HepG2 (cell line): ENCODE data around the gene UCK2. TPM values are rescaled to one million over a fixed set of nuclear protein-coding genes. Genes with fewer than 3 reads are reported as not detected.

Source experiments
- ATAC-seq: fragments of 200-7000 bp; cut with Tn5 transposase; 3 replicates; pipeline ENCODE4 v1.9.1; 2020; ENCODE audit warnings: mild to moderate bottlenecking, moderate library complexity
- BruUV-seq: library from RNA; stranded (reverse); fragments of 400-500 nt; replicated peaks from 2 replicates; lab custom pipeline; 2021; lab: Mats Ljungman, UMichigan
- CTCF ChIA-PET: fragments of 300-600 bp; formaldehyde crosslinking; extraction: SDS; loops from one replicate; lab custom pipeline; 2021; ENCODE audit warnings: low total read pairs, inconsistent platforms, low intra/inter-chr PET ratio; lab: Yijun Ruan, JAX
- POLR2A ChIA-PET: fragments of 350-600 bp; sonication (Branson Sonifier 250); formaldehyde crosslinking; loops from one replicate; lab custom pipeline; 2020; ENCODE audit warnings: antibody characterized with exemption, inconsistent platforms; lab: Yijun Ruan, JAX
- DNase-seq: peaks from one replicate; pipeline ENCODE4 v3.0.0-alpha.2; 2015; ENCODE audit warnings: low spot score
- FAIRE-seq: peaks from 3 replicates; lab custom pipeline; 2011; peaks lifted over from hg19 to GRCh38; lab: Jason Lieb, UNC
- H2AFZ ChIP-seq: one replicate; pipeline ENCODE4 v1.6.1; 2011; ENCODE audit warnings: low read length, inconsistent platforms
- H3K27ac ChIP-seq: fragments of 300-600 bp; 3 replicates; pipeline ENCODE4 v1.8.0; 2011; ENCODE audit warnings: mixed run types, mild to moderate bottlenecking, mixed read lengths, low read length, inconsistent platforms; ENCODE audit not compliant: insufficient read depth; ENCODE audit errors: extremely low read length
- H3K27me3 ChIP-seq, 2 experiments: fragments of 200-600 bp in 1 of 2; 2 replicates in 1 of 2; 3 replicates in 1 of 2; pipeline versions ENCODE4 v1.6.0 to v1.8.0; 2011; ENCODE audit warnings: low read length in 2 of 2, mild to moderate bottlenecking in 2 of 2, moderate library complexity in 2 of 2, inconsistent platforms in 1 of 2; ENCODE audit not compliant: insufficient read depth in 2 of 2, control insufficient read depth in 1 of 2
- H3K36me3 ChIP-seq, 2 experiments: fragments of 200-600 bp in 1 of 2; replicated peaks in 1 of 2; 2 replicates in 1 of 2; 3 replicates in 1 of 2; pipeline versions ENCODE4 v1.5.1 to v1.8.0; 2011; ENCODE audit warnings: low read length in 2 of 2, inconsistent platforms in 1 of 2; ENCODE audit not compliant: insufficient read depth in 2 of 2, control insufficient read depth in 1 of 2
- H3K4me1 ChIP-seq: 2 replicates; pipeline ENCODE4 v1.5.1; 2012; ENCODE audit warnings: low read length, inconsistent platforms; ENCODE audit not compliant: insufficient read depth
- H3K4me2 ChIP-seq: 2 replicates; pipeline ENCODE4 v1.6.0; 2011; ENCODE audit warnings: low read depth, low read length, inconsistent platforms
- H3K4me3 ChIP-seq, 3 experiments: fragments of 200-600 bp in 1 of 3; sonication (generic), shearing (Covaris generic) in 1 of 3; replicated peaks in 1 of 3; 2 replicates each; pipeline ENCODE4 v1.5.1; 2011 to 2016; ENCODE audit warnings: low read length in 3 of 3, inconsistent platforms in 2 of 3, low read depth in 2 of 3, mild to moderate bottlenecking in 2 of 3, control low read depth in 1 of 3, mixed read lengths in 1 of 3; ENCODE audit not compliant: insufficient read depth in 1 of 3
- H3K79me2 ChIP-seq: one replicate; pipeline ENCODE4 v1.6.1; 2011; ENCODE audit warnings: low read length, inconsistent platforms; ENCODE audit not compliant: insufficient read depth
- H3K9ac ChIP-seq: 2 replicates; pipeline ENCODE4 v1.6.0; 2011; ENCODE audit warnings: mild to moderate bottlenecking, low read depth, low read length, inconsistent platforms; ENCODE audit not compliant: insufficient read depth
- H3K9me3 ChIP-seq: 2 replicates; pipeline ENCODE4 v1.5.1; 2012; ENCODE audit warnings: mild to moderate bottlenecking, low read length
- H4K20me1 ChIP-seq: 2 replicates; pipeline ENCODE4 v1.6.0; 2011; ENCODE audit warnings: inconsistent platforms, mild to moderate bottlenecking, low read length, moderate library complexity; ENCODE audit not compliant: insufficient read depth
- BCL6 ChIP-seq: IDR thresholded peaks from 2 replicates; pipeline ENCODE4 v1.6.1; 2016; ENCODE audit warnings: missing genetic modification reagents, missing compliant biosample characterization
- CREM ChIP-seq, 2 experiments: sonication (generic) in 1 of 2; formaldehyde crosslinking in 1 of 2; IDR thresholded peaks; 2 replicates each; pipeline versions ENCODE4 v1.4.0 to v1.6.1; 2016 to 2020; ENCODE audit warnings: antibody characterized with exemption in 1 of 2, mild to moderate bottlenecking in 1 of 2, missing genetic modification reagents in 1 of 2
- ERF ChIP-seq: IDR thresholded peaks from 2 replicates; pipeline ENCODE4 v1.6.1; 2018; ENCODE audit warnings: missing biosample characterization, missing genetic modification reagents
- MLLT10 ChIP-seq: sonication (generic); formaldehyde crosslinking; IDR thresholded peaks from 2 replicates; pipeline ENCODE4 v1.4.0; 2020; ENCODE audit warnings: missing genetic modification reagents
- ZBTB7A ChIP-seq: sonication (generic); formaldehyde crosslinking; IDR thresholded peaks from 2 replicates; pipeline ENCODE4 v1.8.0; 2022; ENCODE audit warnings: mild to moderate bottlenecking, missing genetic modification reagents
- ZNF629 ChIP-seq: sonication (generic); formaldehyde crosslinking; conservative IDR thresholded peaks from 2 replicates; pipeline ENCODE4 v1.5.0; 2020; ENCODE audit warnings: missing genetic modification reagents
- ZNF672 ChIP-seq: sonication (generic); formaldehyde crosslinking; IDR thresholded peaks from 2 replicates; pipeline ENCODE4 v1.8.1; 2022; ENCODE audit warnings: missing genetic modification reagents
- WGBS: methylation state at CpG from one replicate; pipeline ENCODE4 v1.1.6; 2017; ENCODE audit warnings: low lambda C conversion rate; 5-methylcytosine and 5-hydroxymethylcytosine counted together
- in situ Hi-C: cut with HindIII; loops from 2 replicates; pipeline ENCODE4 v1.10.0; 2017; ENCODE audit warnings: low pct_unique_long_range_greater_than_20kb; ENCODE audit not compliant: extremely low pct_ligation_motif_present
- intact Hi-C: fragments of 100-400 bp; cut with micrococcal nuclease; formaldehyde crosslinking; loops from one replicate; pipeline ENCODE4 v1.10.0; 2022; ENCODE audit not compliant: unreplicated experiment
- polyA plus RNA-seq, 8 experiments: library from polyadenylated mRNA; depleted of rRNA in 3 of 8; stranded (reverse) in 7 of 8; unstranded in 1 of 8; fragments of >200 nt; fragmentation: Illumina TruSeq in 4 of 8; extraction: Trizol in 4 of 8; gene quantifications; 2 replicates each; pipeline versions ENCODE4 v1.2.1 to v1.2.3, GENCODE V29; 2011 to 2016; ENCODE audit warnings: low read depth in 4 of 8, missing spikeins in 1 of 8, mixed read lengths in 1 of 8; ENCODE audit not compliant: insufficient read depth in 1 of 8
- total RNA-seq, 5 experiments: library from RNA; depleted of rRNA; stranded (reverse); fragments of >200 nt; fragmentation: Illumina TruSeq; extraction: Trizol; gene quantifications; 2 replicates each; pipeline ENCODE4 v1.2.3, GENCODE V29; 2016; ENCODE audit warnings: low read depth in 1 of 5
- TF ChIP-seq, protein P1 (sequence below): sonication (generic); formaldehyde crosslinking; IDR thresholded peaks from 2 replicates; pipeline ENCODE4 v1.8.1; 2022; ENCODE audit warnings: mild to moderate bottlenecking, missing genetic modification reagents
- TF ChIP-seq, protein P2 (sequence below): sonication (generic); formaldehyde crosslinking; IDR thresholded peaks from 2 replicates; pipeline ENCODE4 v1.4.0; 2020; ENCODE audit warnings: missing genetic modification reagents
- TF ChIP-seq, protein P3 (sequence below): sonication (generic); formaldehyde crosslinking; IDR thresholded peaks from 2 replicates; pipeline ENCODE4 v1.4.0; 2020; ENCODE audit warnings: missing genetic modification reagents, borderline replicate concordance
- TF ChIP-seq, protein P4 (sequence below): sonication (generic); formaldehyde crosslinking; IDR thresholded peaks from 2 replicates; pipeline ENCODE4 v1.8.1; 2023; ENCODE audit warnings: mild to moderate bottlenecking, moderate library complexity, missing genetic modification reagents
- TF ChIP-seq, protein P5 (sequence below): sonication (generic); formaldehyde crosslinking; conservative IDR thresholded peaks from 2 replicates; pipeline ENCODE4 v1.8.0; 2022; ENCODE audit warnings: missing genetic modification reagents
- TF ChIP-seq, protein P6 (sequence below): IDR thresholded peaks from 2 replicates; pipeline ENCODE4 v1.6.1; 2018; ENCODE audit warnings: missing genetic modification reagents

Gene UCK2
- total and polyA plus RNA-seq, 2 of the 13 experiments (the other 11 are each of a cell fraction or from before 2014, with no cell fraction given) = 64.3 to 78.0 TPM

DNA sequence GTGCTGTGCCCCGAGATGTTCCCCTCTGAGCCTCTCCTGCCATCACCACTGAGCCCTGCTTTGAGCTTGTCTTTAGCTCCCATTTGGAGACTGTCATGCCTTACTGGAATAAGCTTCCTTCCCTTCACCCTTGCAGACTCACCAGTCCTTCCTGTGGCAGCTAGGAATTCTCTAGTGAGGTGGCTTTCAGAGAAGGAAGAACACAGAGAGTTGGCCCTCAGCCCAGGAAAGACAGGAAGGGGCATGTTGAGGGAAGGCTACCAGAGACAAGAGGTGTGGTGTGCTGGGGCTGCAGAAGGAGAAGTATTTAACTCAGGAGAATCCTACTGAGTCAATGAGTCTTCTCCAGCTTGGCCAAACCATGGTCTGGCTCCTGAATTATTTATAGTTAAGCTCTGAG, 76.3 kb downstream of the UCK2 start:
- BruUV-seq = no TSS peak
- TF ChIP-seq CREM (IDR thresholded peaks at IDR 0.05) (no peak), CREM (CRISPR knock-in tag; IDR thresholded peaks at IDR 0.05) (no peak), ERF (CRISPR knock-in tag) (no peak), ZBTB7A (no peak), ZNF629 (no peak), ZNF672 (CRISPR knock-in tag) (no peak), MLLT10 (CRISPR knock-in tag) (no peak), BCL6 (CRISPR knock-in tag) (no peak)
- TF ChIP-seq, protein P1, sequence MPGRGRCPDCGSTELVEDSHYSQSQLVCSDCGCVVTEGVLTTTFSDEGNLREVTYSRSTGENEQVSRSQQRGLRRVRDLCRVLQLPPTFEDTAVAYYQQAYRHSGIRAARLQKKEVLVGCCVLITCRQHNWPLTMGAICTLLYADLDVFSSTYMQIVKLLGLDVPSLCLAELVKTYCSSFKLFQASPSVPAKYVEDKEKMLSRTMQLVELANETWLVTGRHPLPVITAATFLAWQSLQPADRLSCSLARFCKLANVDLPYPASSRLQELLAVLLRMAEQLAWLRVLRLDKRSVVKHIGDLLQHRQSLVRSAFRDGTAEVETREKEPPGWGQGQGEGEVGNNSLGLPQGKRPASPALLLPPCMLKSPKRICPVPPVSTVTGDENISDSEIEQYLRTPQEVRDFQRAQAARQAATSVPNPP = no peak
- TF ChIP-seq, protein P2, sequence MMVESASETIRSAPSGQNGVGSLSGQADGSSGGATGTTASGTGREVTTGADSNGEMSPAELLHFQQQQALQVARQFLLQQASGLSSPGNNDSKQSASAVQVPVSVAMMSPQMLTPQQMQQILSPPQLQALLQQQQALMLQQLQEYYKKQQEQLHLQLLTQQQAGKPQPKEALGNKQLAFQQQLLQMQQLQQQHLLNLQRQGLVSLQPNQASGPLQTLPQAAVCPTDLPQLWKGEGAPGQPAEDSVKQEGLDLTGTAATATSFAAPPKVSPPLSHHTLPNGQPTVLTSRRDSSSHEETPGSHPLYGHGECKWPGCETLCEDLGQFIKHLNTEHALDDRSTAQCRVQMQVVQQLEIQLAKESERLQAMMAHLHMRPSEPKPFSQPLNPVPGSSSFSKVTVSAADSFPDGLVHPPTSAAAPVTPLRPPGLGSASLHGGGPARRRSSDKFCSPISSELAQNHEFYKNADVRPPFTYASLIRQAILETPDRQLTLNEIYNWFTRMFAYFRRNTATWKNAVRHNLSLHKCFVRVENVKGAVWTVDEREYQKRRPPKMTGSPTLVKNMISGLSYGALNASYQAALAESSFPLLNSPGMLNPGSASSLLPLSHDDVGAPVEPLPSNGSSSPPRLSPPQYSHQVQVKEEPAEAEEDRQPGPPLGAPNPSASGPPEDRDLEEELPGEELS (CRISPR knock-in tag) = no peak
- TF ChIP-seq, protein P3, sequence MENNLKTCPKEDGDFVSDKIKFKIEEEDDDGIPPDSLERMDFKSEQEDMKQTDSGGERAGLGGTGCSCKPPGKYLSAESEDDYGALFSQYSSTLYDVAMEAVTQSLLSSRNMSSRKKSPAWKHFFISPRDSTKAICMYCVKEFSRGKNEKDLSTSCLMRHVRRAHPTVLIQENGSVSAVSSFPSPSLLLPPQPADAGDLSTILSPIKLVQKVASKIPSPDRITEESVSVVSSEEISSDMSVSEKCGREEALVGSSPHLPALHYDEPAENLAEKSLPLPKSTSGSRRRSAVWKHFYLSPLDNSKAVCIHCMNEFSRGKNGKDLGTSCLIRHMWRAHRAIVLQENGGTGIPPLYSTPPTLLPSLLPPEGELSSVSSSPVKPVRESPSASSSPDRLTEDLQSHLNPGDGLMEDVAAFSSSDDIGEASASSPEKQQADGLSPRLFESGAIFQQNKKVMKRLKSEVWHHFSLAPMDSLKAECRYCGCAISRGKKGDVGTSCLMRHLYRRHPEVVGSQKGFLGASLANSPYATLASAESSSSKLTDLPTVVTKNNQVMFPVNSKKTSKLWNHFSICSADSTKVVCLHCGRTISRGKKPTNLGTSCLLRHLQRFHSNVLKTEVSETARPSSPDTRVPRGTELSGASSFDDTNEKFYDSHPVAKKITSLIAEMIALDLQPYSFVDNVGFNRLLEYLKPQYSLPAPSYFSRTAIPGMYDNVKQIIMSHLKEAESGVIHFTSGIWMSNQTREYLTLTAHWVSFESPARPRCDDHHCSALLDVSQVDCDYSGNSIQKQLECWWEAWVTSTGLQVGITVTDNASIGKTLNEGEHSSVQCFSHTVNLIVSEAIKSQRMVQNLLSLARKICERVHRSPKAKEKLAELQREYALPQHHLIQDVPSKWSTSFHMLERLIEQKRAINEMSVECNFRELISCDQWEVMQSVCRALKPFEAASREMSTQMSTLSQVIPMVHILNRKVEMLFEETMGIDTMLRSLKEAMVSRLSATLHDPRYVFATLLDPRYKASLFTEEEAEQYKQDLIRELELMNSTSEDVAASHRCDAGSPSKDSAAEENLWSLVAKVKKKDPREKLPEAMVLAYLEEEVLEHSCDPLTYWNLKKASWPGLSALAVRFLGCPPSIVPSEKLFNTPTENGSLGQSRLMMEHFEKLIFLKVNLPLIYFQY (CRISPR knock-in tag) = no peak
- TF ChIP-seq, protein P4, sequence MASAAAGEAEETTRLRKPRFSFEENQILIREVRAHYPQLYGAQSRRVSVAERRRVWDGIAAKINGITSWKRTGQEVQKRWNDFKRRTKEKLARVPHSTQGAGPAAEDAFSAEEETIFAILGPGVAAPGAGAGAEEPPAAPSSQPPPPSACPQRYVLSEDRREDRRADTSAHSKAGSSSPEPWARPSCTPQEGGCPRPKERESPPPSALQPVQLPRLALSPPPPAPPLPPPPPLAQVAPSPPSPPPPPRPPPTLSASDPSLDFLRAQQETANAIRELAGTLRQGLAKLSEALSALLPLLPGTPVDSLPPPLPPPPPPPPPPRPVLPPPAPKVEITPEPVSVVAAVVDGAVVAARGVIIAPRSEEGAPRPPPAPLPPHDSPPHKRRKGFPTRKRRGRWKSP = no peak
- TF ChIP-seq, protein P5, sequence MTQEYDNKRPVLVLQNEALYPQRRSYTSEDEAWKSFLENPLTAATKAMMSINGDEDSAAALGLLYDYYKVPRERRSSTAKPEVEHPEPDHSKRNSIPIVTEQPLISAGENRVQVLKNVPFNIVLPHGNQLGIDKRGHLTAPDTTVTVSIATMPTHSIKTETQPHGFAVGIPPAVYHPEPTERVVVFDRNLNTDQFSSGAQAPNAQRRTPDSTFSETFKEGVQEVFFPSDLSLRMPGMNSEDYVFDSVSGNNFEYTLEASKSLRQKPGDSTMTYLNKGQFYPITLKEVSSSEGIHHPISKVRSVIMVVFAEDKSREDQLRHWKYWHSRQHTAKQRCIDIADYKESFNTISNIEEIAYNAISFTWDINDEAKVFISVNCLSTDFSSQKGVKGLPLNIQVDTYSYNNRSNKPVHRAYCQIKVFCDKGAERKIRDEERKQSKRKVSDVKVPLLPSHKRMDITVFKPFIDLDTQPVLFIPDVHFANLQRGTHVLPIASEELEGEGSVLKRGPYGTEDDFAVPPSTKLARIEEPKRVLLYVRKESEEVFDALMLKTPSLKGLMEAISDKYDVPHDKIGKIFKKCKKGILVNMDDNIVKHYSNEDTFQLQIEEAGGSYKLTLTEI = no peak
- TF ChIP-seq, protein P6, sequence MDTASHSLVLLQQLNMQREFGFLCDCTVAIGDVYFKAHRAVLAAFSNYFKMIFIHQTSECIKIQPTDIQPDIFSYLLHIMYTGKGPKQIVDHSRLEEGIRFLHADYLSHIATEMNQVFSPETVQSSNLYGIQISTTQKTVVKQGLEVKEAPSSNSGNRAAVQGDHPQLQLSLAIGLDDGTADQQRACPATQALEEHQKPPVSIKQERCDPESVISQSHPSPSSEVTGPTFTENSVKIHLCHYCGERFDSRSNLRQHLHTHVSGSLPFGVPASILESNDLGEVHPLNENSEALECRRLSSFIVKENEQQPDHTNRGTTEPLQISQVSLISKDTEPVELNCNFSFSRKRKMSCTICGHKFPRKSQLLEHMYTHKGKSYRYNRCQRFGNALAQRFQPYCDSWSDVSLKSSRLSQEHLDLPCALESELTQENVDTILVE (CRISPR knock-in tag) = no peak

More for the DNA sequence above, 76.3 kb downstream of the UCK2 start:
- Histone ChIP-seq H3K9me3 (no peaks in the 10 kb centered on the region), H2AFZ (no peak overlapping the region), H3K9ac (no peak overlapping the region), H4K20me1 (no peaks in the 10 kb centered on the region), H3K4me1 (peaks cover 89% of the 10 kb centered on the region), H3K27me3 (no peaks in the 10 kb centered on the region), H3K79me2 (peaks cover 3% of the 10 kb centered on the region), H3K4me2 (no peak overlapping the region), H3K4me3 (no peak overlapping the region), H3K27ac (peak overlapping the region; percentile 84), H3K36me3 (peaks cover 25 to 59% of the 10 kb centered on the region in 2 experiments)
- 100% methylated on average over 1 of the region's 1 CpG for WGBS
- ChIA-PET POLR2A (interaction anchor here (1.5 kb wide), 1 partner anchor 74 kb away, joined by 4 read pairs; no protein-coding TSS in a partner anchor), CTCF (no interaction called here)
- ATAC-seq = no peak
- in situ Hi-C loops (loop anchor here (25.0 kb wide), 1 partner anchor 491 kb away; no protein-coding TSS in a partner anchor), intact Hi-C loops (no loop called here)
- FAIRE-seq = no peak
- no peak for DNase-seq
